Measurements from ENCODE around the gene MIB2.

The MIB2 gene

DNA sequence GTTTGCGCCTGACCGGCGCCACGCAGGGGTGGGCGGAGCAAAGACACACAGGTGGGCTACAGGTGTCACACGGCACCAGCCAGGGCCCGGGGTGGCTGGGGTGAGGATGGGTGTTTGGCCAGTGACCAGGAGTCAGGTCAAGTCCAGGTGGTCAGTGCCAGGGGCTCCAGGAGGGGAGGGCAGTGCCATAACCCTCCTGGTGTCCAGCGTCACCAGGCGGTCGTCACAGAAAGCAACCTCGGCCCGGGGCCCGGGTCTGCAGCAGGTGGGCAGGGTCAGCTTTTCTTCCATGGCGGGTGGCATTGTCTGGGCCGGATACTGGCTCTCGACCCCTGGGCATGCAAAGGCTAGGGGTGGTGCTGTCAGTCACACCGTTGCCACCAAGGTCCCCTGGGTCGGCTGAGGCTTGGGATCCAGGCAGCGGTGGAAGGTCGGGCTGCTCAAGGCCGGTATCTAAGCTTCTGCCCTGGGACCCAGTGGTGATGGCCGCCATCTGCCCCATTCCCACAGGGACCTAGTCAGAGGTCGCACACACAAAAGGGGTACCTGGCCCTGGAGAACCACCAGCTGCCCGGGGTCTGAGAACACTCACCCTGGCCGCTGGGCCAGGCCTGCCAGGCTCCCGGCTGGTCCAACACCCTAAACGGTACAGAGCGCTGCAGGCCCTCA lies 17.1 kb upstream of the MIB2 start:
- no peak for DNase-seq (ENCODE audit: low read depth)

DNA sequence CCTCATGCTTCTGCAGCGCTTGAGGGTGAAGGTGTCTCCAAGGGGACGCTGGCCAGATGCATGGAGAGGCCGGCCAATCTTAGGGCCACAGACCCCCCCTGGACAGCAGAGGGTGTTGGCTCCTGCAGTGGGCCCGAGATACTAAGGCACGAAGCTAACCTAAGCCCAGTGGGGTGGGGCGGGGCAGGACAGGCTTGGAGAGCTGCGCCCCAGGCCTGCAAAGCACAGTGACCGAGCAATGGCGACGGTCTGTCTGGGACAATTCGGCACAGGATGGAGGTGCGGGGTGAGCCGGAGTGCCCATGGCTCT lies 16.6 kb upstream of the MIB2 start:
- DNase-seq (ENCODE audit: low read depth): no peak

DNA sequence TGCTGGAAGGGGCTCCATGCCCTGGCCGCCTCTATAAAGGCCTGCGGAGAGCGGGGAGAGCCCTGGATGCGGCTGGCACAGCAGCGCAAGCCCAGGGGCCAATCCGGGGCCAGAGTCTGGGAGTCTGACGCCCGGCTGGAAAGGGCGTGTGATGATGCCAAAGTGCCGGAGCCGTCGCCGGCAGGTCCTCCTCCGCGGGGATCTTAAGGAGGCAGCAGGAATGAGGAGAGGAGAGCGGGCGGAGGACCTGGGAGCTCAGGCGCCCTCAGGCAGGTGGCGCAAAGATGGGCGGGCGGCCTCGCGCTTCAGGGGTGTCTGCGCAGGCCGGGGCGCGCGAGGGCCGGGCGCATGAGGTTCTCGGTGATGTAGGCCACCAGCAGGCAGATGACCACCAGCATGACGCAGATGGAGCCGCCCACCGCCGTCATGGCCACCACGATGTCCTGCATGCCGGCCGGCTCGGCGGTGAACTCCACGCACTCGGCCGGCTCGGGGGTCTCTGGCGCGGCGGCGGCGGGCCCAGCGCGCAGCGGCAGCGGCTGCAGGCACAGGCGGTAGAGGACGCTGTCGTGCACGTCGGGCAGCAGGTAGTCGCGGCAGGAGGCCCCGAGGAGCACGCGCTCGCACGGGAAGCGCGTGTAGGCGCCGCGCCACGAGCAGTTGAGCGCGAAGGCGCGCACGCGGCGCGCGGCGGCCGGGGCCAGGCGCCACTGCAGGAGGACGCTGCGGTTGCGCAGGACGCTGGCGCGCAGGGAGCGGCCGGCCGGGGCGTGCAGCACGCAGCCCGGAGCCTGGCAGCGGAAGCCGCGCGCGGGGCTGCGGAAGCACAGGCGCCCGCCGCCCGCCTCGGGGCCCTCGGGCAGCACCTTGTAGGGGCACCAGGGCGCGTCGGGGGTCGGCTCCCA lies 16.0 kb upstream of the MIB2 start:
- DNase-seq (ENCODE audit: low read depth): peak; percentile 51

DNA sequence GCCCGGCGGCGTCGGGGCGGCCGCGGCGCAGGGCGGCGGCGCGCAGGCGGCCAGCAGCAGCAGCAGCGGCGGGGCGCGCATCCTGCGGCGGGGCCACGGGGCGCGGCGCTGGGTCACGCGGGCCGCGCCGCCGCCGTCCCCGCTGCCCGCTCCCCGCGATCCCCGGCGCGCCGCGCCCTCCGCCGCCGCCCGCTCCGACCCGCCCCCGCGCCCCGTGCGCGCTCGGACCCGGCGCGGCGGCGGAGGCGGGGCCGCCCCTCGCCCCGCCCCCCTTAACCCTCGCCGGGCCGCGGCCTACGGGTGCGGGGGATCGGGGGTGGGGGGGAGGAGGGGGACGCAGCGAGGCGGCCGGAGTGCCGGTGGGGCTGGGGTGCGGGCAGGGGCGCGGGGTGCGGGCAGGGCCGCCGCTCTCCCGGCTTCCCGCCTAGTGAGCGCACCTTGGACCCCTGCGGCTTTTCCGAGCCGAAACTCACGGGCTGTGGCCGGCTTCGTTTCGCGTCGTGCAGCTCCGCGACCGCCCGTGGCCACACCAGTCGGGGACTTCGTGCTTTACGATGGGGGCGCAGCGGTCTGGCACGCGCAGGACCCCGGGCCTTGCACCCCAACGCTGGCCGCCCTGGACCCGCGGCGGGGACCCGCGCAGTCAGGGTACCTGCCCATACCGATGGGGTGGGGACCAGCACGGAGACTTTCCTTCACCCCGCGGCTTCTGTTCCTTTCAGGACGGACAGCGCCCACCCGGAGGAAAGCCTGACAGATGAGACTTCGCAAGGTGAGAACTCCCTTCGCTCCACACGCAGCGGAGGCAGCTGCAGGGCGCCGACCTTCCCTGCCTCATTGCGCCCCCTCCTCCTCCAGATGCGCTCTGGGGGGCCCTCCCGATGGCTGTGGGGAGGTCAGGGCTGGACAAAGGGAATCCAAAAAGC lies 15.1 kb upstream of the MIB2 start, which contains the start of gene FNDC10:
TSS of gene FNDC10 (minus strand) at position 201 of the 926 bp plus-strand sequence. CDS start at position 81, 120 bp downstream.
- peak; percentile 18 for DNase-seq (ENCODE audit: low read depth)

DNA sequence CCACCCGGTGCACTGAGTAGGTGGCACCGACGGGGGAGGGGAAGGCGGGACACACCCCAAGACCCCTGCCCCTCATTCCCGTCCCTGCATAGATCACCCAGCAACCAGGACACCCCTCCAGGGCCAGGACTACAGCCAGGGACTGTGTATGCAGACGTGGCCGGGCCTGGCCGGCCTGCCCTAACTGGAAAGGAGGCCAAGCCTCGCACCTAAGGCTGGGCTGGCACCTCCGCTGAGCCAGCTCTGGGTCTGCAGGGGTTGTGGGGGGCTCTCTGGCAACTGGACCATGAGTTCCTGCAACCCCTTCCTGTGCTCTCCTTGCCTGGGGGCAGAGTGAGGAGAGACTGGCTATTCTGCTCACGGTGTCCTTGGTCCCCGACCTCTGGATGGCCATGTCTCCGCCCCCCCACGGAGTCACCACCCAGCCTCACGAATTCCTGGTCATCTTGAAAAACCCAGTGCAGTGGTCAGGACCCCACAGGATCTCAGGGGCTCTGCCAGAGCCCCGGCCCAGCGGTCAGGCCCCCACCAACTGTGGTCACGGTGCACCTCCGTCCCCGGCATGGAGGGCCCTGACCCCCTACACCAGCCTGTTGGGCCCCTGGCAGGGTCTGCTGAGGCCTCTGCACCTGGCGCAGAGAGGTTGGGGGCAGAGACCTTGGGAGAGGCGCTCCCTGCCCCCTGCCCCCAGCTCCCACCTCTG lies 14.3 kb upstream of the MIB2 start:
- DNase-seq (ENCODE audit: low read depth): no peak

DNA sequence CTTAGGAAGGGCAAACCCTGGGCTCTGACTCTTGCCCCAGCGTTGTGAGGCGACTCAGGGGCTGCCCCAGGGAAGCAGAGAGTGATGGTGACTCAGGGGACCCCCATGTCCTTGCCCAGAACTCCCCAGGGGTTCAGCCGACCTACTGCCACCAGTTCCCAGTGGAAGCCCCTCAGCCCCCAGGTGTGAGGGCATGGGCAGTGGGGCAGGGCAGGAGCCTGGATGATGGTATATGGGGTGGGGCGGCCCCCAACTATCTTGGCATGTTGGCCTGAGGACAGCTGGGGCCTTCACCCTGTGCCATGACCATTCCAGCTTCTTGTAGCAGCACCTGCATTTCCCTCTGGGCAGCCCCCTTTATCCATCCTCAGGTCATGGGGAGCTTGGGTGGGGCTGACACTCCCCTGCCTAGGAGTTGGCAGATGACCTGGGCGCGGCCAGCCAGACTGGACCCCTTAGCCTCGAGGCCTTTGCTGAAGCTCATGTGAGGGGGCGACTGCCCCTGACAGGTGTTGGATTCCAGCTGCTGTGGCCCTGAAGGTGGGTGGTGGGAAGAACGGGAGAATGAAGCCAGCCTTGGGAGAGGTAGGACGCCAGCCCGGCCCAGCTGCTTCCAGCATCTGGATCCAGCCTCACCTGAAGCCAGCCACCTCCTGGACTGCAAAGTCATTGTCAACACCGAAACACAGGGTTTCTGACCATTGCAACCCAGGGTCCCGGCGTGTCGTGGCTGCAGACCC lies 13.6 kb upstream of the MIB2 start:
- no peak for DNase-seq (ENCODE audit: low read depth)

DNA sequence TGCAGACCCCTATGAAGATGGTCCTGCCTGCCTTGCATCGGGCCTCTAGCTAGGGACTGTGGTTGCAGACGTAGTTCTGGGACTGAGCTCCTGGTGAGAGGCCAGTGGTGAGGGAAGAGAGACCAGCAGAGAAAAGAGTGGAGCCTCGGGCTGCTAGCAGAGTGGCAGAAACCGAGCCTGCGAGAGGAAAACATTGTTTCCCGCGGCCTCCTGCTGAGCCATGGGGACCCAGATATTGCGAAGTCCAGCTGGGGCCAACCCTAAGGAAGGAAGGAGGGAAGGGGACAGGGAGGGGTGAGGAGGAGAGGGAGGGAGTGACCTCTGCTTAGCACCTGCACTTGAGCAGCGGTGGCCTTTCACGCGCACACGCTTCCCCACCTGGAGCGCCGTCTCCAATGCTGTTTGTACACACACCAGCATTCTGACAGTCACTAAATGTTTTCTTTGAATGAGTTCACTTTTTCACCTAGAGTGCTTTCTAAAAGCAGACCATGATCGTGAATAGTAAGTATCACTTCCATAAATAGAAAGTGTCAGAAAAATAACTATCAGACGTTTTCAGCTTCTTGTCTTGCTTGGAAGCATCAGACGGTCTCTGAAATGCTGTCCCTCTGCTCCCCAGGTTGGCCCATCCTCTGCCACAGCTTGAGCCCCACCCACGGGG lies 12.9 kb upstream of the MIB2 start:
- DNase-seq (ENCODE audit: low read depth): no peak

DNA sequence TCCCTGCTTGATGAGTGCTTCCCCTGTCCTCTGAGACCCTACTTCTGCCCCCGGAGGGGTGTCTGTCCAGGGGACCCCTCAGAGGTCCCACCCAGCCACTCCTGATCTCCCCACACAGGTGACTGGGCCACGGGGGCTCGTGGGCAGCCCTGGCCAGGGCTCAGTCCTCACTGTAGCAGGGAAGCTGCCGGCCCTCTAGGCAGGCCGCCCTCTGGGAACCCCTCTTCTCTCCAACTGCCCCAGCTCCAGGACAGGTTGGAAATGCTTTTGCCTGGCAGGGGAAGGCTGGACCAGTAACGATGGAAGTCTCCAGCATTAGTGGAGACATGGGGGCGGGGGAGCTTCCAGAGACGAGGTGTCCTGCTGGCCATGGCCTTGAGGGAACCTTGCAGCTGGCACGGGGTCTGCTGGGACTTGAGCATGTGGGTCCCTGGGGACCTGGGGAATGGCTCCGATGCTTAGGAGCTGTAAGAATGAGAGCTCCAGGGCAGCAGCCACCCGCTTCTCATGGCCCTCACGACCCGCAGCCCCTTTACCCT lies 12.3 kb upstream of the MIB2 start:
- DNase-seq (ENCODE audit: low read depth): no peak

DNA sequence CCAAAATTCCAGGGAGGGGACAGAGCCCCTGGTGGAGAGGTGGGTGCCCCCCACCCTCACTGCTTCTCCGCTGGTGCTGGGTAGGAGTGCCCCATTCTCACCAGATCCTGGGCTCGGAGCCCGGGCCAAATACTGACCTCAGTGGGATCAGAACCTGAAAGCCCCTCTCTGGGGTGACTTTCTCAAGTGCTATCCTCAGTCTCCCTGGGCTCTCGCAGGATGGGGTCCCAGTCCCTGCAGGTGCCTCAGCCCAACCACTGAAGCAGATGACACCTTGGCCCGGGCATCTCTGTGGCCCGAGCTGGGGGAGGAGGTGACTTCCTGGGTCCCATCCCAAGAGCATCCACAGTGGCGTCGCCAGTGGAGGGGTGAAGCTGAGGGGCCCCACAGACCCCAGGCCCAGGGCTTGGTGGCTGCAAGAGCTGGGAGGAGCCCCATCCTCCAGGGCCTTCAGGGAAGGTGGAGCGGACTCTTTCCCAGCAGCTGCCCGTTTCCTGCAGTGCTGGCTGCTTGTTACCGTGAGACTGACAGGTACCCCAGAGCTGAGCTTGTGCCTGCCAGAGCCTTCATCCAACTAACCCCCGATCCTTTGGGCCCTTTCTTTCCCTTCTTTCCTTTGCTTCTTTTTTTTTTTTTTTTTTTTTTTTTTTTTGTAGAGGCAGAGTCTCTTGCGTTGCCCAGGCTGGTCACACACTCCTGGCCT lies 11.5 kb upstream of the MIB2 start:
- no peak for DNase-seq (ENCODE audit: low read depth)

DNA sequence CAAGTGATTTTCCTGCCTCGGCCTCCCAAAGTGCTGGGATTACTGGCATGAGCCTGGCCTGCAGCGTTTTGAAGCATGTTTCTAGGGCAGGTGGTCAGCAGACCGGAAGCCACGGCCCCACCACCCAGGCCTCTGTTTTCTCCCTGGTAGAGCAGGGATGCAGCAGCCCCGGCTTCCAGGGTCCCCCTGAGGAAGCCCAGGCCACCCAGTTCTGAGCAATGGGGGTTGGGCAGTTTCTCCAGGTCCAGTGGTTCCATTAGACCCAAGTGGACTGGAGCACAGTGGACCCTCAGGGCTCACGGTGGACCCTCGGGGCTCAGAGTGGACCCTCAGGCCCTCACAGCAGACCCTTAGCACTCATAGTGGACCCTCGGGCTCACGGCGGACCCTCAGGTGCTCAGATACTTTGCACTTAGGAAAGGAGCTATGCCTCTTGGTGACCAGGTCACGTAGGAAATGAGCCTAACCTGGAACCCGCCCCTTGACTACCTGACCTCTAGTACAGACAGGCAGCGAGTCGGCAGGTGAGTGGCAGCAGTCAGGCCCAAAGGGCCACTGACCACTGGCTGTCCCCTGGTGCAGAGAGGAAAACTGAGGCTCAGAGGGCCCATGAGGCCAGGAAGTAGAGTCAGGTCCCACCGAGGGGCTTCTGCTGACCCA lies 10.8 kb upstream of the MIB2 start:
- DNase-seq (ENCODE audit: low read depth): no peak

DNA sequence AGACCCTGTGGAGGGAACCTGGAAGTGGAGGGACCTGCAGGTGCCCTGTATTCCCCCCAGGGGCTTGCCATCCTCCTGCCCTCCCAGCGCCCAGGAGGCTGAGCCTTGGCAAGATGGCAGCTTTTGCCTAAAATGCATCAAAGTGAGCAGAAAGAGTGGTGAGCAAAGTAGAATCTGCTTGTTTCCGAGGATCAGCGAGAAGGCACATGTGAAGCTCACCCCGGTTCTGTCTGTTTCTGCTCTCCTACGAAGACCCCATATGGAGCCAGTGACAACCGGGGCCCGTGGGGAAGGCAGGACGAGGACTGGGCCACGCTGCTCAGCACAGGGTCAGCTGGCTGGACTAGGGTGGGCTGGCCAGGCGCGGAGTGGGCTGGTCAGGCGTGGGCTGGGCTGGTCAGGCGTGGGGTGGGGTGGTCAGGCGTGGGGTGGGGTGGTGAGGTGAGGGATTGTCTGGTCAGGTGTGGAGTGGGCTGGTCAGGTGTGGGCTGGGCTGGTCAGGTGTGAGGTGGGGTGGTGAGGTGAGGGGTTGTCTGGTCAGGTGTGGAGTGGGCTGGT lies 10.2 kb upstream of the MIB2 start:
- no peak for DNase-seq (ENCODE audit: low read depth)

DNA sequence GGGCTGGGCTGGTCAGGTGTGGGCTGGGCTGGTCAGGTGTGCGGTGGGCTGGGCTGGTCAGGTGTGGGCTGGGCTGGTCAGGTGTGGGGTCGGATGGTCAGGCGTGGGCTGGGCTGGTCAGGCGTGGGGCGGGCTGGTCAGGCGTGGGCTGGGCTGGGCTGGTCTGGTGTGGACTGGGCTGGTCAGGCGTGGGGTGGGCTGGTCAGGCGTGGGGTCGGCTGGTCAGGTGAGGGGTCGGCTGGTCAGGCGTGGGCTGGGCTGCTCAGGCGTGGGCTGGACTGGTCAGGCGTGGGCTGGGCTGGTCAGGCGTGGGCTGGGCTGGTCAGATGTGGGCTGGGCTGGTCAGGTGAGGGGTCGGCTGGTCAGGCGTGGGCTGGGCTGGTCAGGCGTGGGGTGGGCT lies 9.6 kb upstream of the MIB2 start:
- DNase-seq (ENCODE audit: low read depth): no peak

DNA sequence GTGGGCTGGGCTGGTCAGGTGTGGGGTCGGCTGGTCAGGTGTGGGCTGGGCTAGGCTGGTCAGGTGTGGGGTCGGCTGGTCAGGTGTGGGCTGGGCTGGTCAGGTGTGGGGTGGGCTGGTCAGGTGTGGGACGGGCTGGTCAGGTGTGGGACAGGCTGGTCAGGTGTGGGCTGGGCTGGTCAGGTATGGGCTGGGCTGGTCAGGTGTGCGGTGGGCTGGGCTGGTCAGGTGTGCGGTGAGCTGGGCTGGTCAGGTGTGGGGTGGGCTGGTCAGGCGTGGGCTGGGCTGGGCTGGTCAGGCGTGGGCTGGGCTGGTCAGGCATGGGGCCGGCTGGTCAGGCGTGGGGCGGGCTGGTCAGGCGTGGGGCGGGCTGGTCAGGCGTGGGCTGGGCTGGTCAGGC lies 9.1 kb upstream of the MIB2 start:
- DNase-seq (ENCODE audit: low read depth): no peak

DNA sequence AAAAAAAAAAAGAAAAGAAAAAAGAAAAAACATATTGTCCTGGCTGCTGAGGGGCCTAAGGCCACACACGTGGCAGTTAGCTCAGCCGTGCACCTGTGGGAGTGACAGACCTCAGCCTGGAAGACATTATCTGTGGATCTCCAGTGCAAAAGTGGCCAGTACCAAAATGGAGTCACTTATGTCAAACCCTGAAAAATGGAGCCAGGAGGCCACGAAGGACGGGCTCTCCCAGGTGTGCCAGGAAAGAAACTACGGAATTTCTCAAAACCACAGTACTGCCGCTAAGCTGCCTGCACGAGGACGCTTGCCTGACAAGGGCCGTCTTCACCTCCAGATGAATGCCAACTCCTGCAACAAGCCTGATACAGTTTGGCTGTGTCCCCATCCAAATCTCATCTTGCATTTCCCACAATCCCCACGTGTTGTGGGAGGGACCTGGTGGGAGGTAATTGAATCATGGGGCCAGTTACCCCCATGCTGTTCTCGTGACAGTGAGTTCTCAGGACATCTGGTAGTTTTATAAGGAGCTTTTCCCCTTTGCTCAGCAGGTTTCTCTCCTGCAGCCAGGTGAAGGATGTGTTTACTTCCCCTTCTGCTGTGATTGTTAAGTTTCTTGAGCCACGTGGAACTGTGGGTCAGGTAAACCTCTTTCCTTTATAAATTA lies 5.3 kb upstream of the MIB2 start:
- no peak for DNase-seq (ENCODE audit: low read depth)

DNA sequence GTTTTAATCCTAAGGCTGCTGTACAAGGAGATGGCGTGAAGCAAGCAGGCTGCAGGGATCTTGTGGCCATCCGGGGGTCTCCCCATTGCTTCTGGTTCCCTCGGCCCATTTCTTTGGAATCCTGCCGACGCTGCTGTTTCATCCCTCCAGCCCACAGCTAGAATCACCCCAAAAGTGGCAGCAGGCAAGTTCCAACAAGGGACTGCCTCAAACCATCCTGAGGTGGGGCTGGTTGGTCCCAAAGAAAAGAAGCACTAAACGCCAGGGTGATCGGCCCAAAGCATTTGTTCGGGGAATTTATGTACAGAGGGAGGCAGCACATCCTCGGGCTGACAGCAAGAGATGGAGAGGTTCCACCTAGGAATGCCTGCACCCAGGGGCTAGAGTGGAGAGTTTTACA lies 4.5 kb upstream of the MIB2 start:
- no peak for DNase-seq (ENCODE audit: low read depth)

DNA sequence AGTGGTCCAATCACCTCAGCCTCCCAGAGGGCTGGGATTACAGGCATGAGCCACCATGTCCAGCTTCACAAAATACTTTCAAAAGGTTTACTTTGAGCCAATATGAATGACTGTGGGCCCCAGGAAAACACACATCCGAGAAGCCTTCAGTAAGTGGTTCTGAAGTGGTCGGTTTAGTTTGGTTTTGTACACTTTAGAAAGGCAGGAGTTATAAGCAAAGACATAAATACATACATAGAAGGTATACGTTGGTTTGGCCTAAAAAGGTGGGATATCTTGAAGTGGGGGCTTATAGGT lies 3.2 kb upstream of the MIB2 start:
- no peak for DNase-seq (ENCODE audit: low read depth)

DNA sequence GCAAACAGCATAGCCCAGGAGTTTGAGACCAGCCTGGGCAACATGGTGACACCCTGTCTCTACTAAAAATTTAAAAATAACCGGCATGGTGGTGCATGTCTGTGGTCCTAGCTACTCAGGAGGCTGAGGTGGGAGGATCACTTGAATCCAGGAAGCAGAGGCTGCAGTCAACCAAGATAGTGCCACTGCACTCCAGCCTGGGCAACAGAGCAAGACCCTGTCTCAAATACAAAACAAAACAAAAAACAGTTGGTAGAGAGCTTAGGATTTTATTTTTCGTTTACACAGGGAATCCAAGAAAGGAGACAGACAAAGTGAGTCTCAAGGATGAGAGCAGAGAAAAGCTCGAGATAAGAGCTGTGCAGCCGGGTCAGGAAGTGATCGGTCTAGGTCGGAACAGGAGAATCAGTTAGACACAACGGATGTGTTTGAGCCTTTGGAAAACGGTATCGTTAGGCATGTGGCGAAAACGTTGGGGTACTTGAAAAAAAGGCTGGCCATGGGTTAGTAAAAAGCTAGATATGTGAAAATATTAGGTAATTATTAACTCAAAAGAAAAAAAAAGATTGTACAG lies 1.7 kb upstream of the MIB2 start:
- no peak for DNase-seq (ENCODE audit: low read depth)

Measured in EH (cell line).